ENCODE measurements around the gene ITLN2. TPM values are rescaled to one million over a fixed set of nuclear protein-coding genes. Genes with fewer than 3 reads are reported as not detected.

ITLN2 gene
- total RNA-seq, 6 donors from 2014 or later: 21.4 to 63.8 (median 38.8) TPM

- H3K27ac ChIP-seq: no peak overlapping the region
- DNase-seq (no peak), ATAC-seq (ENCODE audit: low FRiP score in 2 of 2) (no peak)
- 56% methylated on average over 1 of the region's 1 CpG for WGBS, 2 donors
- H3K36me3 ChIP-seq: no peaks in the 10 kb centered on the region
- TF ChIP-seq EP300 (IDR thresholded peaks at IDR 0.05) (no peak), POLR2AphosphoS5 (IDR thresholded peaks at IDR 0.05) (no peak), CTCF (IDR thresholded peaks at IDR 0.05) (no peak), POLR2A (IDR thresholded peaks at IDR 0.05) (no peak)
- no peaks in the 10 kb centered on the region for H3K4me1 ChIP-seq
- no peaks in the 10 kb centered on the region for H3K9me3 ChIP-seq
- H3K27me3 ChIP-seq: no peaks in the 10 kb centered on the region
- no peak overlapping the region for H3K4me3 ChIP-seq
These were observed 6.8 kb upstream of the ITLN2 start for GRCh38 chr1:160961419-160961818.

- Histone ChIP-seq H3K9me3 (no peaks in the 10 kb centered on the region), H3K27ac (no peak overlapping the region), H3K4me1 (no peaks in the 10 kb centered on the region), H3K36me3 (no peaks in the 10 kb centered on the region), H3K4me3 (no peak overlapping the region), H3K27me3 (no peaks in the 10 kb centered on the region)
- no peak for ATAC-seq (ENCODE audit: low FRiP score in 2 of 2)
- DNase-seq: no peak
- 85 to 89% methylated on average over 3 to 4 of the region's 4 CpGs for WGBS, 2 donors
- TF ChIP-seq POLR2A (IDR thresholded peaks at IDR 0.05): no peak
- TF ChIP-seq CTCF (IDR thresholded peaks at IDR 0.05): no peak
- no peak for TF ChIP-seq EP300 (IDR thresholded peaks at IDR 0.05)
- TF ChIP-seq POLR2AphosphoS5 (IDR thresholded peaks at IDR 0.05): no peak
These were observed 2.4 kb upstream of the ITLN2 start for GRCh38 chr1:160956966-160957365.

GRCh38 chr1:160953030-160953429 is 1.6 kb downstream of the ITLN2 start:
- 72 to 80% methylated on average over 3 of the region's 3 CpGs for WGBS, 2 donors
- Histone ChIP-seq H3K4me3 (no peak overlapping the region), H3K27me3 (no peaks in the 10 kb centered on the region), H3K9me3 (no peaks in the 10 kb centered on the region), H3K4me1 (no peaks in the 10 kb centered on the region), H3K36me3 (no peaks in the 10 kb centered on the region), H3K27ac (no peak overlapping the region)
- ATAC-seq (ENCODE audit: low FRiP score in 2 of 2) (no peak), DNase-seq (no peak)
- TF ChIP-seq POLR2A (IDR thresholded peaks at IDR 0.05) (no peak), EP300 (IDR thresholded peaks at IDR 0.05) (no peak), POLR2AphosphoS5 (IDR thresholded peaks at IDR 0.05) (no peak), CTCF (IDR thresholded peaks at IDR 0.05) (no peak)

- Histone ChIP-seq H3K9me3 (no peaks in the 10 kb centered on the region), H3K4me1 (no peaks in the 10 kb centered on the region), H3K4me3 (no peak overlapping the region), H3K27ac (peak overlapping the region in 1 of 4 donors; percentile 70), H3K27me3 (no peaks in the 10 kb centered on the region), H3K36me3 (no peaks in the 10 kb centered on the region)
- ATAC-seq (ENCODE audit: low FRiP score in 2 of 2): no peak
- no peak for DNase-seq
- WGBS, 2 donors: 91 to 92% methylated on average over 2 of the region's 2 CpGs
- TF ChIP-seq CTCF (IDR thresholded peaks at IDR 0.05) (no peak), EP300 (IDR thresholded peaks at IDR 0.05) (no peak)
These were observed 2.5 kb downstream of the ITLN2 start for GRCh38 chr1:160952129-160952510.

GRCh38 chr1:160951443-160952128 is 3.0 kb downstream of the ITLN2 start:
- Histone ChIP-seq H3K4me1 (no peaks in the 10 kb centered on the region), H3K4me3 (peak overlapping the region in 1 of 4 donors; percentile 0), H3K27me3 (no peaks in the 10 kb centered on the region), H3K36me3 (no peaks in the 10 kb centered on the region), H3K9me3 (no peaks in the 10 kb centered on the region), H3K27ac (peak overlapping the region in 1 of 4 donors; percentile 70)
- peak in 1 of 2 donors; percentile 65 for DNase-seq
- TF ChIP-seq CTCF (IDR thresholded peaks at IDR 0.05) (peak; percentile 36 to 80 (median 72)), EP300 (IDR thresholded peaks at IDR 0.05) (no peak), POLR2A (IDR thresholded peaks at IDR 0.05) (peak in 1 of 4 donors; percentile 11), POLR2AphosphoS5 (IDR thresholded peaks at IDR 0.05) (no peak)
- peak; percentile 78 to 82 for ATAC-seq (ENCODE audit: low FRiP score in 2 of 2)
- WGBS, 2 donors: 41 to 51% methylated on average over 6 to 8 of the region's 8 CpGs

Data from upper lobe of left lung (tissue), 6 donors.